ENCODE measurements around the gene TMEM169.

- TF ChIP-seq, protein P1, sequence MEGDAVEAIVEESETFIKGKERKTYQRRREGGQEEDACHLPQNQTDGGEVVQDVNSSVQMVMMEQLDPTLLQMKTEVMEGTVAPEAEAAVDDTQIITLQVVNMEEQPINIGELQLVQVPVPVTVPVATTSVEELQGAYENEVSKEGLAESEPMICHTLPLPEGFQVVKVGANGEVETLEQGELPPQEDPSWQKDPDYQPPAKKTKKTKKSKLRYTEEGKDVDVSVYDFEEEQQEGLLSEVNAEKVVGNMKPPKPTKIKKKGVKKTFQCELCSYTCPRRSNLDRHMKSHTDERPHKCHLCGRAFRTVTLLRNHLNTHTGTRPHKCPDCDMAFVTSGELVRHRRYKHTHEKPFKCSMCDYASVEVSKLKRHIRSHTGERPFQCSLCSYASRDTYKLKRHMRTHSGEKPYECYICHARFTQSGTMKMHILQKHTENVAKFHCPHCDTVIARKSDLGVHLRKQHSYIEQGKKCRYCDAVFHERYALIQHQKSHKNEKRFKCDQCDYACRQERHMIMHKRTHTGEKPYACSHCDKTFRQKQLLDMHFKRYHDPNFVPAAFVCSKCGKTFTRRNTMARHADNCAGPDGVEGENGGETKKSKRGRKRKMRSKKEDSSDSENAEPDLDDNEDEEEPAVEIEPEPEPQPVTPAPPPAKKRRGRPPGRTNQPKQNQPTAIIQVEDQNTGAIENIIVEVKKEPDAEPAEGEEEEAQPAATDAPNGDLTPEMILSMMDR (IDR thresholded peaks at IDR 0.05), result no peak
- TF ChIP-seq POLR2A (IDR thresholded peaks at IDR 0.05), result no peak
Measured at GRCh38 chr2:216133397-216133796, 51.7 kb downstream of the TMEM169 start.

Measured in right lobe of liver (tissue), 4 donors.